Omental fat pad (tissue), 4 donors: ENCODE results near the gene NBDY. TPM values are rescaled to one million over a fixed set of nuclear protein-coding genes. Genes with fewer than 3 reads are reported as not detected.
"Not testable (repeated sequence)": the region's sequence is repeated elsewhere in the genome, so short reads cannot be mapped to it uniquely, and the experiment has no call there.

Experiments used
- ATAC-seq: fragments of 150-250 bp; one replicate; pipeline ENCODE4 v1.9.1; 2016; ENCODE audit warnings: mild to moderate bottlenecking, moderate library complexity; ENCODE audit not compliant: low FRiP score
- DNase-seq: peaks from one replicate; pipeline ENCODE4 v3.0.0-alpha.2; 2019; ENCODE audit warnings: low spot score
- total RNA-seq, 4 donors: library from RNA; depleted of rRNA; stranded (reverse); fragments of >200 nt; gene quantifications; one replicate each; pipeline ENCODE4 v1.1.0, GENCODE V29; 2016
- TF ChIP-seq, protein P1 (sequence below), 3 donors: fragments of 450-650 bp; IDR thresholded peaks; one replicate each; pipeline ENCODE4 v1.5.1; 2016 to 2017; ENCODE audit warnings: antibody characterized with exemption in 3 of 3, mild to moderate bottlenecking in 3 of 3, moderate library complexity in 2 of 3

Gene NBDY
- total RNA-seq, 4 donors from 2014 or later, result 7.7 to 12.6 (median 9.4) TPM

- DNase-seq (no peak), ATAC-seq (no peak)
Measured at GRCh38 chrX:56759736-56760409, 30.8 kb downstream of the NBDY start.

DNA sequence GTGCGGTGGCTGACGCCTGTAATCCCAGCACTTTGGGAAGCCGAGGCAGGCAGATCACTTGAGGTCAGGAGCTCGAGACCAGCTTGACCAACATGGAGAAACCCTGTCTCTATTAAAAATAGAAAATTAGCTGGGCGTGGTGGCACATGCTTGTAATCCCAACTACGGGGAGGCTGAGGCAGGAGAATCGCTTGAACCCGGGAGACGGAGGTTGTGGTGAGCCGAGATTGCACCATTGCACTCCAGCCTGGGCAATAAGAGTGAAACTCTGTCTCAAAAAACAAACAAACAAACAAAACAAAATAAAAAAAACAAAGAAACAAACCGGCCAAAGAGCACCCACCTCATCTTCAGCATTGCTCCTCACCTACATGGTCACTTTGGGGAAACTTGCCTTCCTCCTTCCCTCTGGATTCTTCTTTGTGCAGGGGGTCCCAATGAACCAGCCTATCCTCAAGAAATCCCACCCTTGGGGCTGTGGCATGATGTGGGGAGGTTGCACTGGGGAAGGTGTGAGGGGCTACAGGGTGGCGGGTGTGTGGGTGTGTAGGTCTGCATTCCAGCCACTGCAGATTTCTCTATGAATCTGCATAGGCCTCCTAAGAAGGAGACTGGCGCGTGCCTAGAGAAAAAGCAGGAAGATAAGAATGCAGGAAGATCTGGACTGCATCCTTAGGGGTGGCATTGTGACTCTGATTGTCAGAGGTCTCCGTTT, 31.5 kb downstream of the NBDY start:
- DNase-seq, ATAC-seq: not testable (repeated sequence)

More at GRCh38 chrX:56759736-56760409, 30.8 kb downstream of the NBDY start:
- TF ChIP-seq, protein P1, sequence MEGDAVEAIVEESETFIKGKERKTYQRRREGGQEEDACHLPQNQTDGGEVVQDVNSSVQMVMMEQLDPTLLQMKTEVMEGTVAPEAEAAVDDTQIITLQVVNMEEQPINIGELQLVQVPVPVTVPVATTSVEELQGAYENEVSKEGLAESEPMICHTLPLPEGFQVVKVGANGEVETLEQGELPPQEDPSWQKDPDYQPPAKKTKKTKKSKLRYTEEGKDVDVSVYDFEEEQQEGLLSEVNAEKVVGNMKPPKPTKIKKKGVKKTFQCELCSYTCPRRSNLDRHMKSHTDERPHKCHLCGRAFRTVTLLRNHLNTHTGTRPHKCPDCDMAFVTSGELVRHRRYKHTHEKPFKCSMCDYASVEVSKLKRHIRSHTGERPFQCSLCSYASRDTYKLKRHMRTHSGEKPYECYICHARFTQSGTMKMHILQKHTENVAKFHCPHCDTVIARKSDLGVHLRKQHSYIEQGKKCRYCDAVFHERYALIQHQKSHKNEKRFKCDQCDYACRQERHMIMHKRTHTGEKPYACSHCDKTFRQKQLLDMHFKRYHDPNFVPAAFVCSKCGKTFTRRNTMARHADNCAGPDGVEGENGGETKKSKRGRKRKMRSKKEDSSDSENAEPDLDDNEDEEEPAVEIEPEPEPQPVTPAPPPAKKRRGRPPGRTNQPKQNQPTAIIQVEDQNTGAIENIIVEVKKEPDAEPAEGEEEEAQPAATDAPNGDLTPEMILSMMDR (IDR thresholded peaks at IDR 0.05), result no peak

- no peak for ATAC-seq
Measured at GRCh38 chrX:56761167-56761566, 32.1 kb downstream of the NBDY start.

DNA sequence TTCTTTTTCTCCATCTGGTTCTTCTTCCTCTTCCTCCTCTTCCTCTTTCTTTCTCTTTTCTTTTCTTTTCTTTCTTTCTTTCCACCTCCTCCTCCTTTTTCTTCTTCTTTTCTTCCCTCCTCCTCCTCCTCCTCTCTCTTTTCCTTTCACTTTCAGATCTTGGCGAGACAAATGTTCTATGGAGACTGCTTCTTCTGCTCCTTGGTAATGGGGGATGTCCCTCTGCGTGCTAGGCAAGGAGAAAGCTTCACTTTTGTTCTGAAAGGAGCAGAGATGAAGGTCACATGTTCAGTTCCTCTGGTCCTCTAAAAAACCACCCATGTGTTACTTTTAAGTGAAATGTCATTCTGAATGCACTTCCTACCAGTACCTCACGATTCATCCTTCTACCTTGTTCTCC, 33.2 kb downstream of the NBDY start:
- no peak for DNase-seq
- ATAC-seq, result no peak
- TF ChIP-seq, protein P1 (IDR thresholded peaks at IDR 0.05), result no peak

More at GRCh38 chrX:56761167-56761566, 32.1 kb downstream of the NBDY start:
- DNase-seq, result no peak
- TF ChIP-seq, protein P1 (IDR thresholded peaks at IDR 0.05), result no peak

DNA sequence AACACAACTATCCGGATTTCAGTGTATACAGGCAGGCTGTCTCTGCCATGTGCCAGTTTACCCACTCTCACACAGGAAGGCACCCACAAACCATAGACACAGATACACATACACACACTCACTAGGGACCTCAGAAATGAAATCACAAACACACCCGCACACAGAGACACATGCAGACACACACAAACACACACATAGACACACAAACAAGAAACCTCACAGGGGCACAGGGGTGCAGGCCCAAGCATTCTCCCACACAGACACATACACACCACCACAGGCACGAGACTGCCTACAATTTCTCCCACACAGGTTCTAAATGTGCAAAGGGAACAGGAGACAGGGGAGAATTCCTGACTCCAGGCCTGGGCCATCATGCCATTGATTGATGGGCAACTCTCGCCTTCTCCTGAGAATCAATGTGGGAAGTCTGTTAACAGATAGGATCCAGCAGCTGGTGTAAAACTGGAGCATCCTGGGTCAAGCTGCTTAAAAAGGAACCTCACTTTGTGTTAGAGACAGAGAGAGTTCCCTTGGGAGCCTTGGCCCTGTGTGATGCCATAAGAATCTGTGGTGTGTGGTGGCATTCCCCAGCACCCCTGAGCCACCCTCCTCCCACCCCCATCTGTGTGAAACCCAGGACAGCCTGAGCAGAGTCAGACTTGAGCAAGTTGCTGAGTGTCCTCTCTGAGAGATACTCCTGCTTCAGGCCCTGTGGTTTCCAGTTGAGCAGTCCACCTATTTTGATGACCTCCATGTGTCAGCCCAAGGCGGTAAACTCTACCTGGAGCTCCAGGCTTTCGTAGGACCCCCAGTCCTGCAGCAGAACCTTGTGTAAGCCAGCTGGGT, 33.9 kb downstream of the NBDY start:
- TF ChIP-seq, protein P1 (IDR thresholded peaks at IDR 0.05), result no peak
- no peak for DNase-seq
- ATAC-seq, result no peak

- ATAC-seq, result no peak
- TF ChIP-seq, protein P1 (IDR thresholded peaks at IDR 0.05), result no peak
- DNase-seq, result peak; percentile 23
Measured at GRCh38 chrX:56763556-56764152, 34.6 kb downstream of the NBDY start.
